Karpas-422 (cell line): ENCODE measurements around the gene ARL8A. TPM values are rescaled to one million over a fixed set of nuclear protein-coding genes. Genes with fewer than 3 reads are reported as not detected.

Experiments
- DNase-seq: peaks from one replicate; pipeline ENCODE4 v3.0.0-alpha.2; 2015
- H2AFZ ChIP-seq: fragments of 200-600 bp; sonication (generic); 2 replicates; pipeline ENCODE4 v1.6.1; 2014; ENCODE audit warnings: antibody characterized with exemption, low read length, mixed read lengths
- H3K27ac ChIP-seq: fragments of 200-600 bp; sonication (generic); 2 replicates; pipeline ENCODE4 v1.5.1; 2014; ENCODE audit warnings: mild to moderate bottlenecking, low read length, moderate library complexity
- H3K27me3 ChIP-seq: fragments of 200-600 bp; sonication (generic); 2 replicates; pipeline ENCODE4 v1.6.1; 2014; ENCODE audit warnings: low read length, mixed read lengths
- H3K36me3 ChIP-seq: fragments of 200-600 bp; sonication (generic); 2 replicates; pipeline ENCODE4 v1.6.1; 2014; ENCODE audit warnings: low read length, mixed read lengths; ENCODE audit not compliant: insufficient read depth
- H3K4me1 ChIP-seq: fragments of 200-600 bp; sonication (generic); 2 replicates; pipeline ENCODE4 v1.6.1; 2014; ENCODE audit warnings: mild to moderate bottlenecking, low read length, mixed read lengths
- H3K4me2 ChIP-seq: fragments of 200-600 bp; sonication (generic); 2 replicates; pipeline ENCODE4 v1.6.1; 2014; ENCODE audit warnings: low read length, low read depth, mild to moderate bottlenecking; ENCODE audit not compliant: poor library complexity, severe bottlenecking
- H3K4me3 ChIP-seq: fragments of 200-600 bp; sonication (generic); 2 replicates; pipeline ENCODE4 v1.5.1; 2014; ENCODE audit warnings: mild to moderate bottlenecking, antibody characterized with exemption, low read length, mixed read lengths
- H3K79me2 ChIP-seq: fragments of 200-600 bp; sonication (generic); 2 replicates; pipeline ENCODE4 v1.6.1; 2014; ENCODE audit warnings: mild to moderate bottlenecking, low read length, mixed read lengths
- H3K9ac ChIP-seq: fragments of 200-600 bp; sonication (generic); 2 replicates; pipeline ENCODE4 v1.6.0; 2014; ENCODE audit warnings: low read length
- H3K9me2 ChIP-seq: fragments of 200-600 bp; sonication (generic), shearing (Covaris generic); replicated peaks from 2 replicates; pipeline ENCODE4 v1.6.0; 2014; ENCODE audit warnings: mild to moderate bottlenecking, low read length, moderate library complexity; ENCODE audit not compliant: insufficient read depth
- H3K9me3 ChIP-seq: fragments of 300-700, 200-600 bp; sonication (generic); 2 replicates; pipeline ENCODE4 v1.6.1; 2014; ENCODE audit warnings: low read length, mixed read lengths
- H4K20me1 ChIP-seq: fragments of 200-600 bp; sonication (generic); 2 replicates; pipeline ENCODE4 v1.6.1; 2014; ENCODE audit warnings: mild to moderate bottlenecking, antibody characterized with exemption, low read length, low read depth; ENCODE audit not compliant: insufficient read depth
- total RNA-seq: library from RNA; depleted of rRNA; stranded (reverse); fragments of >200 nt; shearing (Covaris generic); gene quantifications from 2 replicates; pipeline ENCODE4 v1.2.3, GENCODE V29; 2014; ENCODE audit warnings: low replicate concordance

ARL8A gene
- total RNA-seq, 1 experiment from 2014 or later: 26.7 TPM

GRCh38 chr1:202126426-202126825, 18.1 kb downstream of the ARL8A start:
- H3K27ac ChIP-seq: no peak overlapping the region
- H3K9me3 ChIP-seq: no peaks in the 10 kb centered on the region
- H3K4me1 ChIP-seq: no peaks in the 10 kb centered on the region
- H3K4me2 ChIP-seq: no peak overlapping the region
- no peak overlapping the region for H2AFZ ChIP-seq
- no peaks in the 10 kb centered on the region for H3K27me3 ChIP-seq
- no peaks in the 10 kb centered on the region for H3K36me3 ChIP-seq
- H3K9ac ChIP-seq: no peak overlapping the region
- no peak overlapping the region for H3K4me3 ChIP-seq
- H3K9me2 ChIP-seq: no peaks in the 10 kb centered on the region
- H3K79me2 ChIP-seq: no peaks in the 10 kb centered on the region
- H4K20me1 ChIP-seq: no peaks in the 10 kb centered on the region
- DNase-seq: no peak

DNA sequence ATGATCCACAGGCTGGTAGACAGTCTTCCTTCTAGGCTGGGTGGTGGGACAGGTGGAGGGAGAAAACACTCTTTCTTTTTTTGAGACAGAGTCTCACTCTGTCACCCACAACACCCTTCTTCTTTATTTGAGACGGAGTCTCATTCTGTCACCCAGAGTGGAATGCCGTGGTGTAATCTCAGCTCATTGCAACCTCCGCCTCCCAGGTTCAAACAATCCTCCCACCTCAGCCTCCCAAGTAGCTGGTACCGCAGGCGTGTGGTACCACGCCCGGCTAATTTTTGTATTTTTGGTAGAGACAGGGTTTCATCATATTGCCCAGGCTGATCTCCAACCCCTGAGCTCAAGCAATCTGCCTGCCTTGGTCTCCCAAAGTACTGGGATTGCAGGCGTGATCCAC, 18.9 kb downstream of the ARL8A start:
- H3K27me3 ChIP-seq: no peaks in the 10 kb centered on the region
- no peaks in the 10 kb centered on the region for H3K4me1 ChIP-seq
- no peaks in the 10 kb centered on the region for H3K9me2 ChIP-seq
- H3K79me2 ChIP-seq: no peaks in the 10 kb centered on the region
- H3K4me2 ChIP-seq: no peak overlapping the region
- H3K36me3 ChIP-seq: no peaks in the 10 kb centered on the region
- no peak overlapping the region for H2AFZ ChIP-seq
- no peak for DNase-seq
- no peaks in the 10 kb centered on the region for H3K9me3 ChIP-seq
- H4K20me1 ChIP-seq: no peaks in the 10 kb centered on the region
- no peak overlapping the region for H3K9ac ChIP-seq
- H3K4me3 ChIP-seq: no peak overlapping the region
- no peak overlapping the region for H3K27ac ChIP-seq

DNA sequence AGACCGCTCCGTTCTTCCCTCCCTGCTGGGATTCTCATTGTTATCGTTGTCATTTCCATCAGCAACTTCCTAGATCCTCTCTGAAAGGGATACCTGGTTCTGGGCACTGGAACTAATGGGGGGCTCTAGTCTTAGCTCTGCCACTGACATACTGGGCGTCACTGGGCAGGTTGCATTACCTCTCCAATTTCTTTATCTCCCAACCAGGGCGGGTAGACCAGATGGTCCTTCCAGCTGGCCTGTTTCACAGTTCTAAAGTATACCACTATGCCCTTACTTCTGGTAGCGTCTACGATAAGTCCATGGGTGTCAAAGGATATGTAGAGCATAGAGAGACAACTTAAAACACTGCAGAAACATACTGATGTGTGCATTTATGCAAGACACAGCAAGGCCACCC, 20.4 kb downstream of the ARL8A start:
- DNase-seq: no peak
- Histone ChIP-seq H3K27ac (no peak overlapping the region), H3K9me2 (no peaks in the 10 kb centered on the region), H3K36me3 (no peaks in the 10 kb centered on the region), H4K20me1 (no peaks in the 10 kb centered on the region), H3K9ac (no peak overlapping the region), H3K4me3 (no peak overlapping the region), H3K4me1 (no peaks in the 10 kb centered on the region), H3K79me2 (no peaks in the 10 kb centered on the region), H3K4me2 (no peak overlapping the region), H3K27me3 (no peaks in the 10 kb centered on the region), H3K9me3 (no peaks in the 10 kb centered on the region), H2AFZ (no peak overlapping the region)

DNA sequence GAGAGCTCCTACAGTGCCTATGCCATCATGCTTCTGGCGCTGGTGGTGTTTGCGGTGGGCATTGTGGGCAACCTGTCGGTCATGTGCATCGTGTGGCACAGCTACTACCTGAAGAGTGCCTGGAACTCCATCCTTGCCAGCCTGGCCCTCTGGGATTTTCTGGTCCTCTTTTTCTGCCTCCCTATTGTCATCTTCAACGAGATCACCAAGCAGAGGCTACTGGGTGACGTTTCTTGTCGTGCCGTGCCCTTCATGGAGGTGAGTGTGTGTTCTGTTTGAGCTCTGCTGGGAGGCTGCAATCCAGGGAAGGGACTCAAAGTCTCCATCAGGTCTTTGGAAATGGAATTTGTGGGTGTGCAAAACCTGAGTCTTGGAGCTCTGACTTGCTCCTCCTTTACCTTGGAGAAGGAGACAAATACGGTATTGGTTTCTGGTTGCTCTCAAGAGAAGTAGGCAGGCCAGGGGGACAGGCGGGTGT, 21.2 kb downstream of the ARL8A start:
- Histone ChIP-seq H4K20me1 (no peaks in the 10 kb centered on the region), H3K4me2 (no peak overlapping the region), H3K27me3 (no peaks in the 10 kb centered on the region), H2AFZ (no peak overlapping the region), H3K9me3 (no peaks in the 10 kb centered on the region), H3K9ac (no peak overlapping the region), H3K4me1 (no peaks in the 10 kb centered on the region), H3K79me2 (no peaks in the 10 kb centered on the region), H3K9me2 (no peaks in the 10 kb centered on the region), H3K27ac (no peak overlapping the region), H3K4me3 (no peak overlapping the region), H3K36me3 (no peaks in the 10 kb centered on the region)
- DNase-seq: no peak

GRCh38 chr1:202122639-202123335, 21.8 kb downstream of the ARL8A start, which contains the start of gene GPR37L1:
GPR37L1 (plus strand) TSS chr1:202122917; CDS start chr1:202122964, 47 bp downstream.
- Histone ChIP-seq H2AFZ (no peak within 1 kb of the TSS), H3K4me2 (no peak within 1 kb of the TSS), H3K9me3 (no peaks in the 10 kb centered on the region), H3K9me2 (no peaks in the 10 kb centered on the region), H3K4me3 (no peak within 1 kb of the TSS), H3K9ac (no peak within 1 kb of the TSS), H3K27ac (no peak within 1 kb of the TSS), H3K36me3 (no peaks in the 10 kb centered on the region), H4K20me1 (no peaks in the 10 kb centered on the region), H3K4me1 (no peaks in the 10 kb centered on the region), H3K79me2 (no peaks in the 10 kb centered on the region), H3K27me3 (no peaks in the 10 kb centered on the region)
- DNase-seq: no peak

- no peak overlapping the region for H3K4me2 ChIP-seq
- no peaks in the 10 kb centered on the region for H3K79me2 ChIP-seq
- H2AFZ ChIP-seq: no peak overlapping the region
- H3K4me1 ChIP-seq: no peaks in the 10 kb centered on the region
- no peaks in the 10 kb centered on the region for H4K20me1 ChIP-seq
- no peak overlapping the region for H3K4me3 ChIP-seq
- no peak overlapping the region for H3K9ac ChIP-seq
- no peaks in the 10 kb centered on the region for H3K27me3 ChIP-seq
- H3K9me3 ChIP-seq: no peaks in the 10 kb centered on the region
- H3K27ac ChIP-seq: no peak overlapping the region
- DNase-seq: no peak
- no peaks in the 10 kb centered on the region for H3K9me2 ChIP-seq
- no peaks in the 10 kb centered on the region for H3K36me3 ChIP-seq
Measured at GRCh38 chr1:202121006-202121405, 23.5 kb downstream of the ARL8A start.

- no peak overlapping the region for H3K4me2 ChIP-seq
Measured at GRCh38 chr1:202117898-202118371, 26.6 kb downstream of the ARL8A start.

GRCh38 chr1:202116287-202116686, 28.2 kb downstream of the ARL8A start:
- H2AFZ ChIP-seq: no peak overlapping the region
- no peak overlapping the region for H3K4me2 ChIP-seq
- no peak overlapping the region for H3K27ac ChIP-seq
- no peaks in the 10 kb centered on the region for H3K79me2 ChIP-seq
- no peaks in the 10 kb centered on the region for H3K27me3 ChIP-seq
- H3K9me2 ChIP-seq: no peaks in the 10 kb centered on the region
- H3K9me3 ChIP-seq: no peaks in the 10 kb centered on the region
- H4K20me1 ChIP-seq: no peaks in the 10 kb centered on the region; the same call in 1 of the 2 replicates
- no peak for DNase-seq
- peaks cover 6% of the 10 kb centered on the region for H3K4me1 ChIP-seq
- H3K9ac ChIP-seq: no peak overlapping the region
- H3K36me3 ChIP-seq: no peaks in the 10 kb centered on the region
- H3K4me3 ChIP-seq: no peak overlapping the region

More at GRCh38 chr1:202117898-202118371, 26.6 kb downstream of the ARL8A start:
- no peak overlapping the region for H3K9ac ChIP-seq
- H3K9me3 ChIP-seq: no peaks in the 10 kb centered on the region
- peaks cover 6% of the 10 kb centered on the region for H3K4me1 ChIP-seq
- no peaks in the 10 kb centered on the region for H3K27me3 ChIP-seq
- H3K9me2 ChIP-seq: no peaks in the 10 kb centered on the region
- H3K27ac ChIP-seq: no peak overlapping the region
- H3K79me2 ChIP-seq: no peaks in the 10 kb centered on the region
- H2AFZ ChIP-seq: no peak overlapping the region
- H3K36me3 ChIP-seq: no peaks in the 10 kb centered on the region
- H4K20me1 ChIP-seq: no peaks in the 10 kb centered on the region; the same call in 1 of the 2 replicates
- no peak for DNase-seq
- H3K4me3 ChIP-seq: no peak overlapping the region
